ENCODE results near the gene PTPRM.

DNA sequence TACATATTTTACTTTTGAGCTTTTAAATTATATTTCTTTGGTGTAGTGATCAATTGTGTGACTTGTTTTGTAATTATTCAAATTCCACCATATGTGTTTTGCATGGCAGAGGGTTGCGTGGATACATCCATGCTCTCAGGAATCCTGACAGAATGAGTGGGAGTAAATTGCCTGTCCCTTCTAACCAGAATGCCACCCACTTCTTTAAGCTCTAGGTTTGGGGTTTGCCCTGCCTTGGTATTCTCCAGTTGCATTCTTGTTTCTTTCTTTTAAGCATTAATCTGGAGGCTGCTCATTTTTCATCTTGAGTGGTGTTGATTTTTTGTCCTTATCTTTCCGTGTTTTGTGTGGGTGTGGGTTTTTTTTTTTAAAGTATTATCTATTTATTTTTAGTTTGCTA is 360.0 kb downstream of the PTPRM start:
- TF ChIP-seq, protein P1, sequence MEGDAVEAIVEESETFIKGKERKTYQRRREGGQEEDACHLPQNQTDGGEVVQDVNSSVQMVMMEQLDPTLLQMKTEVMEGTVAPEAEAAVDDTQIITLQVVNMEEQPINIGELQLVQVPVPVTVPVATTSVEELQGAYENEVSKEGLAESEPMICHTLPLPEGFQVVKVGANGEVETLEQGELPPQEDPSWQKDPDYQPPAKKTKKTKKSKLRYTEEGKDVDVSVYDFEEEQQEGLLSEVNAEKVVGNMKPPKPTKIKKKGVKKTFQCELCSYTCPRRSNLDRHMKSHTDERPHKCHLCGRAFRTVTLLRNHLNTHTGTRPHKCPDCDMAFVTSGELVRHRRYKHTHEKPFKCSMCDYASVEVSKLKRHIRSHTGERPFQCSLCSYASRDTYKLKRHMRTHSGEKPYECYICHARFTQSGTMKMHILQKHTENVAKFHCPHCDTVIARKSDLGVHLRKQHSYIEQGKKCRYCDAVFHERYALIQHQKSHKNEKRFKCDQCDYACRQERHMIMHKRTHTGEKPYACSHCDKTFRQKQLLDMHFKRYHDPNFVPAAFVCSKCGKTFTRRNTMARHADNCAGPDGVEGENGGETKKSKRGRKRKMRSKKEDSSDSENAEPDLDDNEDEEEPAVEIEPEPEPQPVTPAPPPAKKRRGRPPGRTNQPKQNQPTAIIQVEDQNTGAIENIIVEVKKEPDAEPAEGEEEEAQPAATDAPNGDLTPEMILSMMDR (IDR thresholded peaks at IDR 0.05; ENCODE audit: low read depth, low read length, missing input control) = no peak
- no peak for TF ChIP-seq GABPA (IDR thresholded peaks at IDR 0.05 in 1 of 2, conservative IDR thresholded peaks at IDR 0.05 in 1 of 2)
- no peak for TF ChIP-seq TAF1 (conservative IDR thresholded peaks at IDR 0.05)
- no peak for TF ChIP-seq SP1 (IDR thresholded peaks at IDR 0.05)
